ENCODE data around the gene PACSIN2. TPM values are rescaled to one million over a fixed set of nuclear protein-coding genes. Genes with fewer than 3 reads are reported as not detected.

The PACSIN2 gene
- total and polyA plus RNA-seq, 2 experiments from 2014 or later = 36.0 to 43.7 TPM

GRCh38 chr22:42892571-42893316 lies 122.2 kb downstream of the PACSIN2 start:
- Histone ChIP-seq H3K36me3 (ENCODE audit: low read depth) (peaks cover 10% of the 10 kb centered on the region; the same call in 1 of the 2 replicates), H3K9ac (no peak overlapping the region), H3K4me3 (no peak overlapping the region), H2AFZ (no peak overlapping the region), H4K20me1 (ENCODE audit: insufficient read depth) (no peaks in the 10 kb centered on the region), H3K9me2 (ENCODE audit: insufficient read depth) (no peaks in the 10 kb centered on the region), H3K27ac (no peak overlapping the region), H3K9me3 (ENCODE audit: low read depth) (no peaks in the 10 kb centered on the region), H3F3A (ENCODE audit: insufficient read depth) (no peaks in the 10 kb centered on the region), H3K79me2 (ENCODE audit: insufficient read depth) (peaks cover 54% of the 10 kb centered on the region), H3K4me1 (ENCODE audit: insufficient read depth) (no peaks in the 10 kb centered on the region), H3K4me2 (ENCODE audit: unreplicated experiment) (no peak overlapping the region), H3K27me3 (replicated peaks; ENCODE audit: insufficient read depth) (no peaks in the 10 kb centered on the region)
- TF ChIP-seq EZH2 (IDR thresholded peaks at IDR 0.05; ENCODE audit: insufficient read depth, poor library complexity, severe bottlenecking) = no peak
- TF ChIP-seq EZH2phosphoT487 (IDR thresholded peaks at IDR 0.05; ENCODE audit: insufficient read depth, low read depth) = no peak
- 96 to 97% methylated on average over 10 of the region's 10 CpGs for WGBS, 2 experiments (ENCODE audit: low coverage in 1 of 2, low lambda C conversion rate in 2 of 2, missing lambda C conversion rate in 2 of 2)
- no peak for DNase-seq
- in situ Hi-C loops (cut with MboI) = no loop called here

DNA sequence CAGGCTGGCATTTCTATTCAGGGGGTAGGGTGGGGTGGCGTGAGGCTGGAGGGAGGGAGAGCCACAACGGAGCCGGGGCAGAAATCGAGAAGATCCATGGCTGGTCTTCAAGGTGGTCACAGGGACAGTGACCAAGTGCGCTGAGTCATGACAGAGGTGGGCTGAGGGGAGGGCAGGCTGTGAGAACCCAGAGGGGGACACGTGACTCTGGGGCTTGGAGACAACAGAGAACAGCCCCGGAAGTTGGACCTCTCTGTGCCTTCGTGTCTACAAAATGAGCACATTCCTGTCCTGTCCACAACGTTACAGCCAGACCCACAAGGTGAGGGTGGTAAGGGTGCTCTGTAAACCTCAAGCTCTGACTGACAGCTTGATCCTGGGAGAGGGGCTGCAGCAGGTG lies 122.8 kb downstream of the PACSIN2 start:
- no peaks in the 10 kb centered on the region for H4K20me1 ChIP-seq (ENCODE audit: insufficient read depth)

GRCh38 chr22:42891696-42892095 lies 123.3 kb downstream of the PACSIN2 start:
- no peak for DNase-seq
- no peaks in the 10 kb centered on the region for H4K20me1 ChIP-seq (ENCODE audit: insufficient read depth)
- no peak overlapping the region for H3K4me2 ChIP-seq (ENCODE audit: unreplicated experiment)
- TF ChIP-seq EZH2 (IDR thresholded peaks at IDR 0.05; ENCODE audit: insufficient read depth, poor library complexity, severe bottlenecking) = no peak
- TF ChIP-seq EZH2phosphoT487 (IDR thresholded peaks at IDR 0.05; ENCODE audit: insufficient read depth, low read depth) = no peak
- no peaks in the 10 kb centered on the region for H3K4me1 ChIP-seq (ENCODE audit: insufficient read depth)
- no peaks in the 10 kb centered on the region for H3F3A ChIP-seq (ENCODE audit: insufficient read depth)
- no peaks in the 10 kb centered on the region for H3K27me3 ChIP-seq (replicated peaks; ENCODE audit: insufficient read depth)
- H3K36me3 ChIP-seq (ENCODE audit: low read depth) = peaks cover 10% of the 10 kb centered on the region; the same call in 1 of the 2 replicates
- H3K9me3 ChIP-seq (ENCODE audit: low read depth) = no peaks in the 10 kb centered on the region
- H3K4me3 ChIP-seq = no peak overlapping the region
- in situ Hi-C loops (cut with MboI) = no loop called here
- H3K79me2 ChIP-seq (ENCODE audit: insufficient read depth) = peaks cover 44% of the 10 kb centered on the region
- H2AFZ ChIP-seq = no peak overlapping the region
- no peaks in the 10 kb centered on the region for H3K9me2 ChIP-seq (ENCODE audit: insufficient read depth)
- H3K9ac ChIP-seq = no peak overlapping the region
- H3K27ac ChIP-seq = no peak overlapping the region
- 96 to 100% methylated on average over 3 of the region's 3 CpGs for WGBS, 2 experiments (ENCODE audit: low coverage in 1 of 2, low lambda C conversion rate in 2 of 2, missing lambda C conversion rate in 2 of 2)

More for the DNA sequence above, 122.8 kb downstream of the PACSIN2 start:
- Histone ChIP-seq H3K4me3 (no peak overlapping the region), H3K27me3 (replicated peaks; ENCODE audit: insufficient read depth) (no peaks in the 10 kb centered on the region), H3K4me1 (ENCODE audit: insufficient read depth) (no peaks in the 10 kb centered on the region), H3K9ac (no peak overlapping the region), H3K9me2 (ENCODE audit: insufficient read depth) (no peaks in the 10 kb centered on the region), H3F3A (ENCODE audit: insufficient read depth) (no peaks in the 10 kb centered on the region), H3K27ac (no peak overlapping the region), H3K36me3 (ENCODE audit: low read depth) (peaks cover 10% of the 10 kb centered on the region; the same call in 1 of the 2 replicates), H3K9me3 (ENCODE audit: low read depth) (no peaks in the 10 kb centered on the region), H2AFZ (no peak overlapping the region), H3K4me2 (ENCODE audit: unreplicated experiment) (no peak overlapping the region), H3K79me2 (ENCODE audit: insufficient read depth) (peaks cover 48% of the 10 kb centered on the region)
- in situ Hi-C loops (cut with MboI) = no loop called here
- DNase-seq = no peak
- no peak for TF ChIP-seq EZH2 (IDR thresholded peaks at IDR 0.05; ENCODE audit: insufficient read depth, poor library complexity, severe bottlenecking)
- TF ChIP-seq EZH2phosphoT487 (IDR thresholded peaks at IDR 0.05; ENCODE audit: insufficient read depth, low read depth) = no peak
- 91 to 98% methylated on average over 8 to 9 of the region's 9 CpGs for WGBS, 2 experiments (ENCODE audit: low coverage in 1 of 2, low lambda C conversion rate in 2 of 2, missing lambda C conversion rate in 2 of 2)

DNA sequence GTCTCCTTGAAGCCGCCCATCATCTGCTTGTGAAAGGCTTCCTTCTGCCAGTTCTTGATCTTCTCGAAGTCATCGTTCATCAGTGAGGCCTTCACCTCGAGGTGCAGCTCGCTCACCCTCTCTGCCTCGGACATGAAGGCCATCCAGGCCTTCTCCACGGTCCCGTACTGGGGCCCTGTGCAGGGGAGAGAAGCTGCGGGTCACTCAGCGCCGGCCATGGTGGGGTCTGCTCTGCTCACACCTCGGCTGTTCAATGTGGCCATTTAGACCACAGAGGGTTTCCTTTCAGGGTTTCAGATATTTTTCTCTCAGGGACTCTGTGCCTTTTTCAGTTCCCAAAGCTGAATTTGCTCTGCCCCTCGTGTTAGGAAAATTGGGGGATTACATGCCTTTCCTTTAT lies 123.9 kb downstream of the PACSIN2 start:
- H3K9me3 ChIP-seq (ENCODE audit: low read depth) = no peaks in the 10 kb centered on the region
- no peak overlapping the region for H3K9ac ChIP-seq
- 97 to 98% methylated on average over 13 of the region's 13 CpGs for WGBS, 2 experiments (ENCODE audit: low coverage in 1 of 2, low lambda C conversion rate in 2 of 2, missing lambda C conversion rate in 2 of 2)
- no peak overlapping the region for H3K4me2 ChIP-seq (ENCODE audit: unreplicated experiment)
- H3K36me3 ChIP-seq (ENCODE audit: low read depth) = peaks cover 10% of the 10 kb centered on the region; the same call in 1 of the 2 replicates
- H3K4me3 ChIP-seq = no peak overlapping the region
- no peaks in the 10 kb centered on the region for H3K27me3 ChIP-seq (replicated peaks; ENCODE audit: insufficient read depth)
- H4K20me1 ChIP-seq (ENCODE audit: insufficient read depth) = no peaks in the 10 kb centered on the region
- TF ChIP-seq EZH2phosphoT487 (IDR thresholded peaks at IDR 0.05; ENCODE audit: insufficient read depth, low read depth) (no peak), EZH2 (IDR thresholded peaks at IDR 0.05; ENCODE audit: insufficient read depth, poor library complexity, severe bottlenecking) (no peak)
- no peaks in the 10 kb centered on the region for H3K4me1 ChIP-seq (ENCODE audit: insufficient read depth)
- no peaks in the 10 kb centered on the region for H3F3A ChIP-seq (ENCODE audit: insufficient read depth)
- no peaks in the 10 kb centered on the region for H3K9me2 ChIP-seq (ENCODE audit: insufficient read depth)
- H3K79me2 ChIP-seq (ENCODE audit: insufficient read depth) = peaks cover 38% of the 10 kb centered on the region
- no peak overlapping the region for H3K27ac ChIP-seq
- DNase-seq = no peak
- in situ Hi-C loops (cut with MboI) = no loop called here
- no peak overlapping the region for H2AFZ ChIP-seq

All from GM23248 (cell line).